UCSD-AML1 (cell line): ENCODE data around the gene NBPF19.
"Not testable (repeated sequence)": the region's sequence is repeated elsewhere in the genome, so short reads cannot be mapped to it uniquely, and the experiment has no call there.

Source experiments
- DNase-seq: peaks from one replicate; lab custom pipeline; 2025; ENCODE audit not compliant: unreplicated experiment; lab: John Stamatoyannopoulos, UW

NBPF19 gene

GRCh38 chr1:149474745-149475144 is at the start of gene NBPF19:
TSS of gene NBPF19 (plus strand) at chr1:149475045. CDS start at chr1:149475933, 888 bp downstream.
- not testable (repeated sequence) for DNase-seq

GRCh38 chr1:149428317-149428716 is 46.5 kb upstream of the NBPF19 start:
- not testable (repeated sequence) for DNase-seq

GRCh38 chr1:149445451-149445850 is 29.4 kb upstream of the NBPF19 start:
- peak; percentile 13 for DNase-seq

GRCh38 chr1:149452196-149452595 is 22.6 kb upstream of the NBPF19 start:
- not testable (repeated sequence) for DNase-seq

GRCh38 chr1:149452652-149453051 is 22.2 kb upstream of the NBPF19 start:
- not testable (repeated sequence) for DNase-seq

- DNase-seq, result not testable (repeated sequence)
These were observed 83.5 kb downstream of the NBPF19 start for GRCh38 chr1:149558350-149558825.

- DNase-seq, result not testable (repeated sequence)
These were observed 87.0 kb downstream of the NBPF19 start for GRCh38 chr1:149561806-149562205.

GRCh38 chr1:149565485-149565884 is 90.6 kb downstream of the NBPF19 start:
- DNase-seq, result not testable (repeated sequence)

- not testable (repeated sequence) for DNase-seq
These were observed 97.9 kb downstream of the NBPF19 start for GRCh38 chr1:149572763-149573162.

- DNase-seq, result peak; percentile 13
These were observed 110.7 kb downstream of the NBPF19 start for GRCh38 chr1:149585592-149585991.
